NB4 (cell line): ENCODE results near the gene C1orf50.

Experiments used
- DNase-seq: peaks from one replicate; pipeline ENCODE4 v3.0.0; 2010; ENCODE audit warnings: low read depth
- H3K4me3 ChIP-seq: one replicate; pipeline ENCODE4 v1.5.1; 2011; ENCODE audit warnings: mild to moderate bottlenecking, low read depth, low read length, moderate library complexity
- CTCF ChIP-seq: IDR thresholded peaks from one replicate; pipeline ENCODE4 v1.5.1; 2012; ENCODE audit warnings: low read depth, low read length
- MAX ChIP-seq: IDR thresholded peaks from 2 replicates; pipeline ENCODE4 v1.6.1; 2011; ENCODE audit warnings: low read depth, low read length
- MYC ChIP-seq: IDR thresholded peaks from 2 replicates; pipeline ENCODE4 v1.6.1; 2011; ENCODE audit warnings: low read depth, low read length
- POLR2A ChIP-seq: IDR thresholded peaks from 2 replicates; pipeline ENCODE4 v1.6.1; 2011; ENCODE audit warnings: mild to moderate bottlenecking; ENCODE audit not compliant: insufficient read length; ENCODE audit errors: extremely low read depth

C1orf50 gene

GRCh38 chr1:42774928-42775526 is 8.0 kb downstream of the C1orf50 start:
- DNase-seq: no peak
- H3K4me3 ChIP-seq: no peak overlapping the region
- TF ChIP-seq MAX: no peak
- no peak for TF ChIP-seq CTCF
- TF ChIP-seq MYC: no peak
- no peak for TF ChIP-seq POLR2A

GRCh38 chr1:42776502-42776901 is 9.5 kb downstream of the C1orf50 start:
- TF ChIP-seq POLR2A (no peak), MAX (no peak), CTCF (no peak)
- DNase-seq: no peak
- H3K4me3 ChIP-seq: no peak overlapping the region

- peak; percentile 76 for TF ChIP-seq CTCF
- TF ChIP-seq MAX: no peak
- no peak overlapping the region for H3K4me3 ChIP-seq
- peak; percentile 56 for DNase-seq
Observed at GRCh38 chr1:42777852-42778251, 10.8 kb downstream of the C1orf50 start.

- H3K4me3 ChIP-seq: no peak overlapping the region
- DNase-seq: no peak
- TF ChIP-seq MYC (no peak), POLR2A (no peak), CTCF (no peak), MAX (no peak)
Observed at GRCh38 chr1:42779725-42780124, 12.7 kb downstream of the C1orf50 start.

GRCh38 chr1:42780176-42780575 is 13.1 kb downstream of the C1orf50 start:
- no peak for TF ChIP-seq MAX
- no peak for TF ChIP-seq MYC
- no peak for TF ChIP-seq POLR2A
- no peak for TF ChIP-seq CTCF
- no peak for DNase-seq
- H3K4me3 ChIP-seq: no peak overlapping the region

GRCh38 chr1:42783092-42783491 is 16.0 kb downstream of the C1orf50 start:
- H3K4me3 ChIP-seq: no peak overlapping the region
- no peak for TF ChIP-seq MYC
- TF ChIP-seq CTCF: no peak
- no peak for DNase-seq
